ENCODE results near the gene UBASH3B.

Gene UBASH3B

GRCh38 chr11:122737951-122738693 is 82.6 kb downstream of the UBASH3B start:
- DNase-seq = peak in 1 of 2 donors; percentile 53

- DNase-seq = peak; percentile 67 to 78
Measured at GRCh38 chr11:122741613-122742300, 86.2 kb downstream of the UBASH3B start.

- DNase-seq = peak; percentile 38 to 41
Measured at GRCh38 chr11:122742301-122743018, 86.9 kb downstream of the UBASH3B start.

DNA sequence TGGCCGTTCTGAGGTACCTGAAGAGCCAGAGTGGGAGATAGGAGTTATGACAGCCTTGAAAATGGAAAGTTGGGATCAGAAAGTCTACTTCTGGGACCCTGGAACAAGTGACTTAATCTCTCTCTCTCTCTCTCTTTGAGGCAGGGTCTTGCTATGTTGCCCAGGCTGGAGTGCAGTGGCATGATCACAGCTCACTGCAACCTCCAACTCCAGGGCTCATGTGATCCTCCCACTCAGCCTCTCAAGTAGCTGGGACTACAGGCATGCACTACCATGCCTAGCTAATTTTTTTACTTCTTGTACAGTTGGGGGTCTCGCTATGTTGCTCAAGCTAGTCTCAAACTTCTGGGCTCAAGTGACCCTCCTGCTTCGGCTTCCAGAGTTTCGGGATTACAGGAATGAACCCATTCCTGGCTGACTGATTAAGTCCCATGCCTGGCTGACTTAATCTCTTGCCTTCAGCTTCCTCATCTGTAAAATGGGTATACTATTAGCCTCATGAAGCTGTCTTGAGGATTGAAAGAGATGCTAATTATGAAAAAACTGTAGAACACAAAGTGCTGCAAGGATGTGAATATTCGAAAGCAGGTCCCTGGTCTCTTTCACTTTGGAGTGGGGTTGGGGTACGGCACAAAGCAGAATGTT is 87.7 kb downstream of the UBASH3B start:
- DNase-seq = no peak

DNA sequence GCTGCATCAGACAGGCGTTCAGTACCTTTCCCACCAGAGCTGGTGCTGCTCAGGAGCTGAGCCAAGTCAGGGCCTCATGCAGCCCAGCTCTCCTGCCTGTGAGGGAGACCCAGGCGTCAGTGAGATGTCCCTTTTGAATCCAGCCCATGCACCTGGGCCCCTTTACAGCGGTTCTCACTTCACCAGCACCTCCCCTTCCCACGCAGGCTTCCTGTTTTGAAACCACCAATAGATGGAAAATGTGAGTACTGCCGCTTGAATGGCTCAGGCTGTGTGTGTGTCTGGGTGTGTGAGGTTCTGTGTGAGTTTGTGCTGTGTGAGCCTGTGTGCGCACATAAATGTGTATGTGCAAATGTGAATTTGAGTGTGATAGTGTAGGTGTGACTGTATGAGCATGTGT is 88.4 kb downstream of the UBASH3B start:
- no peak for DNase-seq

- DNase-seq = peak in 1 of 2 donors; percentile 58
Measured at GRCh38 chr11:122744357-122744756, 88.8 kb downstream of the UBASH3B start.

- no peak for DNase-seq
Measured at GRCh38 chr11:122745111-122745510, 89.6 kb downstream of the UBASH3B start.

- peak; percentile 90 to 96 for DNase-seq
Measured at GRCh38 chr11:122746050-122746478, 90.5 kb downstream of the UBASH3B start.

- no peak for DNase-seq
Measured at GRCh38 chr11:122746611-122747244, 91.2 kb downstream of the UBASH3B start.

- DNase-seq = no peak
Measured at GRCh38 chr11:122747351-122747781, 91.8 kb downstream of the UBASH3B start.

DNA sequence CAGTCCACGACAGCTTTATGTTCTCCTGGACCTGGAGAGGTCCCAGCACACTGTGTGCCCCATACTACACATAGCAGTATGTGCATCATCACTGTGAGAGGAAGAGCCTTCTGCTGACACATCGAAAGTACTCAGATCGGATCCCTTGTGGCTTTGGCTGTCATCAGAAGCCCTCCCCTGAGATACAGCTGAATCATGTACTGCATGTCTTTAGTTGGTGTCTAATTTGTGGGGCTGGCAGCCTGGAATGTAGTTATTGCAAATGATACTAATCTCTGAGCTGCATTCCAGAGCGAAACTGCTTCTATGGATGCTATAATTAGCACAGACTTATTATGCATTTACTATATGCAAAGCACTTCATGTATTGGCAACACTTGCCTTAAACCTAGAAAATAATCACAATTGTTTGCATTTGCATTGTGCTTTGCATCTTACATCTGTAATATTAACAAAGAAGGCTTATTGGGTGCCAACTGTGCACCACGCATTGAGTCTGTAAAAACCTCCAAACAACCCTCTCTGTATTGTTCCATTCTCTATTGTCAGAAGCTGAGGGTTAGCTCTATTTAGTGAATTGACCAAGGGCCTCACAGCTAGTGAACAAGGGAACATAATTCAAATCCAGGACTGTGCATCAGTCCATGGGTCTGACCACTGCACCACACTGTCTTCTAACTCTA is 93.6 kb downstream of the UBASH3B start:
- DNase-seq = peak; percentile 76 to 83

DNA sequence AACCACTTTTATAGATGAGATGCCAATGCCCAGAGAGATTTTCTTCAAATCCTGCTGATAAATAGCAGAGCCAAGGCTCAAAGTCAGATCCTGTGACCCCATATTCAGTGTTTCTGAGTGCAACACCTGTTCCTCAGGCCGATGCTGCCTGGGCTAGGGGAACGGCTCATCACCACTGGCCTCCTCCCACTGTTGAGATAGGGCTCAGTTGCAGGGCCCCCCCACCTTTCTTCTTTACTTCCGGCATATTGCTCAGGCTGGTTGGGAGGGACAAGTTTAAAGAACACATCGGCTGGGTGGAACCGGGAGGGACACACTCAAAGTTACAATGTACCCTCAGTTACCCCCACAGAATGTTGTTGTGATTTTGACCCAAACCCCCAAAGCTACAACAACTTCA is 94.5 kb downstream of the UBASH3B start:
- no peak for DNase-seq

DNA sequence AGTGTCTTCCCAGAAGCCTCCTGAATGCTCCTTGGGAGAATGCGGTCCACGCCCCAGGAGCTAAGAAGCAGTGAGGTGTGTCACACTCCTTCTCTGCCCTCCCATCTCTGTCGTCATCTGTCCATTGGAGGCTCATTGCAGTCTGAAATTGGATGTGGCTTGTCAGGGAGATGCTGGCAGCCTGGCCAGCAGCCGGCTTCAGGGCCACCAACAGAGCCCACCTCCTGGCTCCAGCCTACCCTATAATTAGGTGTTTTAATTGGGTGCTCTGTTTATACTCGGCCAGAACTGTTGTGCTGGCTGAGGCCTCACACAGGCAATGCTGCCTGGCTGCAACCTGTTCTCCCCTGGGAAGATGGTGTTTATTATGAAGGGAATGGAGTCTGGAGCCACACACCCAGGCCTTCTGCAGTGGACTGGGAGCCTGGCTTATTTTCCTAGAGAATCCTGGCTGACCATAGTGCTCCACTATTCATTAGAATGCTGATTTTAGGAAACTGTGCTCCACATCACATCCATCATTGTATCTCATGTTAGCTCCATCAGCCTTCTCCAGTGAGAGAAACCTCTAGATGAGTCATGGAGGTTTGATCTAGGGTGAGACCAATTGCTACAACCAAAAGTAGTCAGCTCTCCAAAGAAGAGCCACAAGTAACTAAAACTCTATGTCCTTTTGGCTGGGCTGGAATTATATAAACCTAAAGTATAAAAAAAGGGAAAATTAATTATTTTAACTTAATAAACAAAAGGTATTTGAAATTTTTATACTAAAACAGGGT is 96.0 kb downstream of the UBASH3B start:
- DNase-seq = no peak

GRCh38 chr11:122754028-122754427 is 98.5 kb downstream of the UBASH3B start:
- DNase-seq = no peak

GRCh38 chr11:122754553-122755322 is 99.2 kb downstream of the UBASH3B start:
- DNase-seq = peak in 1 of 2 donors; percentile 57

GRCh38 chr11:122755409-122755808 is 99.9 kb downstream of the UBASH3B start:
- peak; percentile 62 to 79 for DNase-seq

DNA sequence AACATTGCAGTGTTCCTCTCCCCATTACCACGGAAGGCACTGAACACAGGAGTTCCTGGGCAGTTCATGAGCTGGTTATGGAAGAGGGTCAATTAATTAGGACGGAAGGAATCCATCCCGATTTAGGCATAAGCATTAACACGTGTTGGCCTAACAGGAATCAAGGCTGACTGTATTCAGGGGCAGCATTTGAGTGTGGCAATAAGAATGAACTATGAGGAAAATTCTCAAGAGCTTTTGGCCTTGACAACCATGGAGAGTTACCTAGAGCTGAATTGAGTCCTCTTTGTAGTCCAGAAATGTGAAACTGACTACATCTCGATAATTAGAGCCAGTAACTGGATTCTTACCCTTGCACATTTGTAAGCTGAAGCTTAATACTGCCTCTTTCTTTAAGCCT is 100.4 kb downstream of the UBASH3B start:
- DNase-seq = no peak

GRCh38 chr11:122756417-122756816 is 100.9 kb downstream of the UBASH3B start:
- DNase-seq = peak; percentile 74 to 78

DNA sequence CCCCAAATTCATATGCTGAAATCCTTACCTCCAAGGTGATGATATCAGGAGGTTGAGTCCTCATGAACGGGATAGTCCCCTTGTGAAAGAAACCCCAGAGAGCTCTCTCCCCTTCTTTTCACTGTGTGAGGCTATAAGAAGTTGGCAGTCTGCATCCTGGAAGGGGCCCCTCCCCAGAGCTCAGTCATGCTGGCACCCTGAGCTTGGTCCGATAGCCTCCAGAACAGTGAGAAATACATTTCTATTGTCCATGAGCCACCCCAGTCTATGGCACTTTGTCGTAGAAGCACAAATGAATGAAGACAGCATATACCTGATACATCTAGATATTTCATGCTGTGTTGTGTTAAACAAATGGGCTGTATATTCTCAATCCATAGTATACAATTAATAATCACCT is 101.7 kb downstream of the UBASH3B start:
- DNase-seq = no peak

GRCh38 chr11:122758339-122758738 is 102.8 kb downstream of the UBASH3B start:
- no peak for DNase-seq
